HG03064 (cell line): ENCODE results near the gene PIP4P1.
A peak's percentile ranks its signal among the peaks of the same experiment; 100 is the strongest.

Experiments used
- ATAC-seq: cut with Tn5 transposase; IDR thresholded peaks from one replicate; pipeline ENCODE4 v1.9.1; 2021; ENCODE audit warnings: low read depth; ENCODE audit not compliant: unreplicated experiment

Gene PIP4P1

DNA sequence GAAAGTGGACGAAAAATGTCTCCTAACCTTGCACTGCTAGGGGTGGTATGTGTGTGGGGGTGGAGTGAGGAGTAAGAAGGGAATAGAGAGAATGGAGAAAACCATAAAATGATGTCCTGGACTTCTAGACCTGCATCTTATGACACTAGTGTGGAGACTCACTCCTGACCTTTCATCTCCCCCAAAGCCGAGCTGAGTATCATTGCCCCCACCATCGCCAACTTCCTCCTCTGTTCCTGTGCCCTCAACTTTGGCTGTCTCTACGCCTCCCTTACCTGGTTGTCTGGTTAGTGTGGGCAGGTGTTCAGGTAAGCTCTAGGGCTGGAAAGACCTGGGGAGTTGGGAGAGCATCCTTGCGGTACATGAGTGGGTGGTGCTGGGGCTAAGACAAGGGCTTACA, 20.8 kb downstream of the PIP4P1 start:
- ATAC-seq: no peak

DNA sequence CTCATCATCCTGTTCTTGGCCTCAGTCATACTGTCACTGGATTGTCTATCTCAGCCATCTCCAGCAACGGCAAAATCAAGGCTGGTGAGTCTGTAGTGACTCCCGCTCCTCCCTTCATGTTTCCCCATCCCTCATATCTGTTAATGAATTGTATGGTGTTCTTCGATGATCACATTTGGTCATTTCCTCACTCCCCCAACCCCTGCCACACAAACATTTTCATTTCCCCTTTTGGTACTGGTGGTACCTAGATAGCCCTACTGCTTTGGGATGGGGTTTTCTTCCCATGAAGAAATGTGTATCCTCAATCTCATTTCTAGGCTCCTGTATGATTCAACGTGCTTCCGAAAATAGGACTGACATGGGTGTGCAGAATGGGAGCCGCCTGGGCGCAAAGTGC, 22.6 kb downstream of the PIP4P1 start:
- ATAC-seq: no peak

DNA sequence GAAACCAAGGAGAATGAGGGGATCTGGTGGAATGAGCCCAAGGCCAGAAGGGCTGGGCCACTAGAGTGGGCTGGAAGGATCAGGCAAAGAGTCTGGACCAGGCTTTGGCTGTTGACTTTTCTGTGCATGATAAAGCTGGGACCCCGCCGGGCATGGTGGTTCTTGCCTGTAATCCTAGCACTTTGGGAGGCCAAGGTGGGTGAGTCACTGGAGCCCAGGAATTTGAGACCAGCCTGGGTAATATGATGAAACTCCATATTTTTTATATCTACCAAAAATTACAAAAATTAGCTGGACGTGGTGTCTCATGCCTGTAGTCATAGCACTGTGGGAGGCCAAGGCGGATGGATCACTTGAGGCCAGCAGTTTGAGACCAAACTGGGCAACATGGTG, 24.9 kb downstream of the PIP4P1 start:
- ATAC-seq: no peak

DNA sequence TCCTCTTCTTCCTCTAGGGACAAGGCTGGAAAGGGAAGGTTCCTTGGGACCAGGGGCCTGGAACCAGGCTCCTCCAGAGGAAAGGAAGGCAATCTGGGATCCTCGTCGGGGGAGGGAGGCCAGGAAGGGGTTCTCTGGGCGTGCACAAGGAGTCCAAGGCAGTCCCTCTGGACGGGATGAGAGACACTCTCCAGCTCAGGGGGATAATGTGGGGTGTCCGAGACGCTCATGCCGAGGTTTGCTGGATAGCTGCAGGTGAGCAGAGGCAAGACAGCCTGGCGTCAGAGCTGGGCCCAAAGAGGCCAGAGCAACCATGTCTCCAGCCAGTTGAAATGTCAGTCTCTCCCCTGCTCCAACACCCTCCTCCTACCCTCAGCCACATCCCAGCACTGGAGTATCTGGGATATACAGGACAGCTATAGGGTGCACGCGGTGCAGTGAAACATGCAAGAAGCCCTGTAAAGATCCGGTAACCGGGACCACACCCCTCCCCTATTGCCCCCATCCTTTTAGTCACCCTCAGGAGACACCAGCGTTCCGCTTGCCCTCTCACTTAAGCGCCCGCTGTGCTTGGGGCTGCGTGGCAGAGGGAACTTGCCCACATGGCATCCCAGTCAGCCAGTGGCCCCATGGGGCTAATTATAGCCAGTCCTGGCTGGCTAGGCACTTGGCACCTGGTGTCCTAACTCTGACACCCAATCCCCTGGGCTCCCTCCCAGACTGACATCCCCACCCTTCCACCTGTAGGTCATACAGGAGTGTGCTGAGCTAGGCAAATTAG, 25.5 kb downstream of the PIP4P1 start, which contains the start of gene KLHL33:
TSS of gene KLHL33 (minus strand) at position 585 of the 781 bp plus-strand sequence. CDS start at position 230, 355 bp downstream.
- ATAC-seq: no peak

DNA sequence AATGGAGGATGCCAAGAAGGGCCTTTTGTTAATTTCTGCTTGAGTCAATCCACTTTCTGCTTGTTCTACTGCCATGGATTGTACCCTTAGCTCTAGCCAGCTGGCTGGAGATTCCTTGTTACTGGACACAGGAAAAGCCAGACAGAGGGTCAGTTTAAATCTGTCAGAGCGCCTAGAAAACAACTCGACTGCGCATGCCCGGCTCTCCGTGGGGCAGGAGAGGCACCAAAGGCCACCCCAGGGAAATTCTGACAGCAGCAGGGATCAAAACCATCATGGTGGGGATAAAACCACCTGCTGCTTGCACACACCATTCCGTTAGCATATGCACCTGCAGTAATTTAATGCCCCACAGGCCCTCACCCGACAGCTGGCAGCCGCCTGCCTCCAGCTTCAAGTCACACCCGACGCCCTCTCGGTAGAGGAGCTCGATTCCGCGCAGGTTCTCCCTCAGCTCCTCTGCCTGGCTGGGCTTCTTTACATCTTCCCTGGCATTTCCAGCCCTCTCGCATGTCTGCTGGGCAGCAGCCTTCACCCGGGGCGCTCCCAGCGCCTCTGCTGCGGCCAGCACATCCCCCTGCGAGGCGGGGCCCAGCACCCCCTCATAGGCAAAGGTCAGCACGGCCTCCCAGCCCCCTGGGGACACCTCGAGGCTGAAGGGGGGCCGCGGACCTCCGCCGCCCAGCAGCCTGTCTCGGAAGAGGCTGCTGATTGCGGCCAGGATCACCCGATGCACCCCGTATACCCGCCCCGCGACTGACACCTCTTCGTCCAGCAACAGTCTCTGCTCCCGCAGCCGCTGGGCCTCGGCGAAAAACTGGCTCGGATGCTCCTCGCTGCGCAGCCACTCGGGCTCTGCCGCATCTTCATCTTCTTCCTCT, 26.3 kb downstream of the PIP4P1 start:
- ATAC-seq: no peak

DNA sequence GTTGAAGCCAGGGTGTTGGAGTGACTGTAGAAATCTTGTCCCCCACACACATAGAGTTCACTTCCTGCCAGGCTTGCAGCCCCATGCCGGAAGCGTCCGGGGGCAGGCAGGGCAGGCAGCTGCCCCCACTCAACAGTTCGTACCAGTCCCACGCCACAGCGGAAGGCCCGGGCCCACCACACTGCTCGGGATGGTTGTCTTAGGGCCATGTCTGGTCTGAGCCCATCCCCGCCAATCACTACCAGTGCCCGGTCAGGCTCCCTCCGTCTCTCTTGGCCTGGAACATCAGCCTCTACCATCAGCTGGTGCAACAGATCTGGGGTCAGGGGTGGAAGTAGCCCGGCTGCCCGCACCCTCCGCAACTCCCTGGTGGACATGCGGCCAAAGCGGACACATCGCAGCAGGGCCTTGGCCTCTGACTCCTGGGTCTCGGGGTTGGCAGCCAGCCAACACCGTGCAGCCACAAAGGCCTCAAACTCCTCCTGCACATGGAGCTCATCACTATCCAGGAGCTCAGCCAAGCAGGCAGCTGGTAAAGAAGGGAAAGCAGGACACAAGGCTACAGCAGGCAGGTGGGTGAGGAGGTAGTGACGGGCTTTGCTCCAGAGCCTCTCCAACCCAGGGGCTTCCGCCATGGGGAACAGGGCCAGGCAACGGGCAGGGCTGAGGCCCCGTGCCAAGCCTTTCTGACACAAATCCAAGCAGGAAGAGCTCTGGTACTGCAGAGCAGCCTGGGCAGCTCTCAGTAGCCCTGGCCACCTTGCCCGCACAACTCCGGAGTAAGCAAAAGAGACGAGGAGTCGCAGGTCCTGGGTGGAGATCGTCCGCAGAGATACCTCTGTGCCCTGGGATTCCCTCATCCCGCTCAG, 31.2 kb downstream of the PIP4P1 start:
- no peak for ATAC-seq

DNA sequence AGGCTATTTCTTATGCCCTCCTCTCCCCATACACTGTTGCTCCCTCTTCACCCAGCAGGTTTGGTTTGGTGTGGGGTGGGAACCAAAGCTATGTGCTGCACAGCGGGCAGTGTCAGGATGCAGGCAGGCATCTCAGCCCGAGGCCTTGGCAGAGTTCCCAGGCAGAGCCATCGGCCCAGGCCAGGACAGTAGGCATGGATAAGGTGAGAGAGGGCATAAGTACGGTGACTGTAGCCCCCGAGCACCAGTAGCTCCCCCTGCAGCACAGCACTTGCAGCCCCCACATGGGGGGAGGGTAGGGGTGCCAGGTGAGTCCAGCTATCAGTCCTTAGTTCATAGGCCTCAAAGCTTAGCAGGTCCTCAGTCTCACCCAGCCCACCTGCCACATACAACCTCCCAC, 32.4 kb downstream of the PIP4P1 start:
- ATAC-seq: no peak

DNA sequence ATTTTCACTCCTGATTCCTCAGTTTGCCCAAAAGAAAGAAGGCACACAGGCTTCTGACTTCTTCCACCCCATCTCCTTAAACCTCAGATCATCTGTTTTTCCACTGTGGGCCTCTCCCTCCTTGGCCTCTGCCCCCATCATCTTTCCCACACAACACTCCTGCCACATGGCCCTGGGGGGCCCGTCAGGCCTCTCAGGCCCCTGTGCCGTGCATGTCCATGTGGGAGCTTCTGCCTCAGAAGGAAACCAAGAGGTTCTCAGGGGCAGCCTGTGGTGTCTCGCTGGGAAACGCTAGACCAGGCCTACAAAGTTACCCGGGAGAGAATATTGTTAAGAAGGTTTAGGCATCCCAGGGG, 33.2 kb downstream of the PIP4P1 start:
- peak; percentile 14 for ATAC-seq

DNA sequence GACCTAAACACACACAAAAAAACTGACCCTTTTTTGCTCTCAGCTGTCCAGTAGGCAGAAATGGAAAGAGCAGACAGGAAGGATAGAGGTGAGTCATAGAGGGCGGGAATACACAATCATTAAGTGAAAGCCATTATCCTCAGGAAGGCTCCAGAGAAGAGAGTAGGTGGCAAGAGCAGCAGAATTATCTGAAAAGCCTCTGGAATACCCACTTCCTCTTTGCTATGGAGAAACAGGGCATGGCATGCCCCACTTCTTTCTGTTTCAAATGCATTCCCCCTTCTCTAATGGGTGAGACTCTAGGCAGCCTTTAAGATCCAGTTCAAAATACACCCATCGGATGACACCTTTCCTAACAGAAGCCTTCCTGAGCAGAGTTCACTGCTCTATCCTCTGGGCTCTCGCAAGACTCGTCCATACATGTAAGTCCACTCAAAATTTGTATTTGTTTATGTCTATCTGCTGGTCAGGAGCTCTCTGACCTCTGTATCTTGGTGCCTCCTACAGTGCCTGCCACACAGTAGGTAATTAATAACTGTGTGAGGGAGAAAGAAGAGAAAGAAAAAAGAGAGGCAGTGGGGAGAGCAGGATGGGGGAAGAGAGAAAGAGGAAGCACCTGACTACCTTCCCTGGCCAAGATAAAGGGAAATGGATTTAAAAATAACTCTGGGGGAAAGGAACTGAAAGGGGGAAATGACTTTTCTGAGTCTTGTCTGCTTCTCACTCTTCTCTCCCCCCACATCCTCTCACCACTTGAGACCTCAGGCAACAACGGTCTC, 33.8 kb downstream of the PIP4P1 start:
- peak; percentile 53 for ATAC-seq

DNA sequence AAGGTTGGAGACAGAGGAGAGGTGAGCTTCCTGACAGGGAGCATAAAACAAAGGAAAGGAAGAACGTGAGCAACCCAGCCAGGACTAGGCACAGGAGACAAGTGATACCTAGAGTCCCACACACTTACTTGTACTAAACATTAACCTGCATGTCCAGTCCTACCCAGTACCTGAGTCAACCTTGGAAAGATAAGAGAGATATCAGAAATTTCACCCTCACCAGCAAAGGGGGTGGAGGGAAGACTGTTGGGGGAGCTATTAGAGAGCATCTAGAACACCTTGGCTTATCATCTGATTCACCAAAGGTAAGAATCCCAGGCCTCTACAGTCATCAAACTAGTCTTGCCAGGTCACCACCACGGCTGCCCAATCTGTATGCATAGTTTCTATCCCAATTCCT, 36.4 kb downstream of the PIP4P1 start:
- no peak for ATAC-seq

DNA sequence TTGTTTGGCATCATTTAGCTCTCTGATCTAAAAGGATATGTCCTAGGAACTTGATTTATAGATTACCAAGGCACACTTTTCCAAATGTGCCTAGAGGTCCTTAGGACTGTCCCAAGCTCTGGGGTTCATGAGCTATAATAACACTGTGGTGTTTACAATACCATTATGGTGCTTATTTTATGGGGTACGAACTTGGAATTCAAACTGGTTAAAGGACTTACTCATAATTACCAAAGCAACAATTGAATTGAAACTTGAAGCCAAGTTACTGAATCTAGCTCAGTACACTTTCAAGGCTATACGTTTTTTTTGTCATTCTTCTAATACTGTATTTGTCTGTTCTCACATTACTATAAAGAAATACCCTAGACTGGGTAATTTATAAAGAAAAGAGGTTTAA, 38.3 kb downstream of the PIP4P1 start:
- no peak for ATAC-seq

DNA sequence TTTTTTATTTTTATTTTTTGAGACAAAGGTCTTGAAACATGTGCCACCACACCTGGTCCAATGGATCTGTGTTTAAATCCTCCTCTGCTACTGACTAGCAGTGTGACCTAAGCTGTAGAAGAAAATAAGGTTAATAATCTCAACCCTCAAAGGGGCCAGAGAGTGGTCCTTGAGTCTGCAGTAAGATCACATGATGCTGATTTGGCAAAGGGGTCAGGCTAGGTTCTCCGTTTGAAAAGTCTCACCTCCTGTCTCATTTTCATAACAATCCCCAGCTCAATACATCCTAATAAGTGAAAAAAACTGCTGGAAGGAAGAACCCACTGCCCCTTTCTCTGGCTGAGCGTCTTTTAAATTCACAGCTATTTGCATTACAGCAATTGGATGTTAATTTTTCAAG, 40.0 kb downstream of the PIP4P1 start:
- no peak for ATAC-seq

DNA sequence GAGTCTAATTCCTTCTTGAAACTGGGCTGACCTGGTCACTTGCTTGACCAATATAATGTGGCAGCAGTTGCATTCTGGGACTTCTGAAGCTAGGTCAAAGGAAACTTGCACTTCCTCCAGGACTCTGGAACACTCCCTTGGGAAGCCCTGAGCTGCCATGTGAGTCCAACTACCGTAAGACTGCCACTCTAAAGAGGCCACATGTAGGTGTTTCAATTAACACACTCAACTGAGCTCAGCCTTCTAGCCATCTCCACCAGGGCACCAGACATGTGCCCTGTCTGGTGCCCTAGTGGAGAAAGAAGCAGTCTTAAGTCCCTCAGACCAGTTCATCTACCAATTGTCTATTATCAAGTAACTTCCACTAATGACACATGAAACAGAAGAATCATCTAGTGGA, 41.8 kb downstream of the PIP4P1 start:
- ATAC-seq: no peak

DNA sequence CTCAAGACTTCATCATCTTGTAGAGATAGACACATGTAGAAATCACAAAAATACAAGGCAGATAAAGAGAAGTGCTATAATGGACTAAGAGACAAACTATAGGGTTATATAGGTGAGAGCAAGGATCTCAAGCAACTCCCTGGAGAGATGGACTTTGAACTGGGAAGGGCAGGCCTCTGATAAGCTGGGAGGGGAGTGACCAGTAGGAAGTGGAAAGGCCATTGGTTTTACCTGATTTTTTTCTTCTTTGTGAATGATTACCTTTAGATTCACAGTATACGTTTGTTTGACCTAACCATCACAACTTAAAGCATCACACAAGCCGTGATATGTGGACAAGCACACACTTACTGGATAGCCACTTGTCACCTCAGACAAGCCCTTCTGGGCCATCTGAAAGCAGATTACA, 42.7 kb downstream of the PIP4P1 start:
- no peak for ATAC-seq

DNA sequence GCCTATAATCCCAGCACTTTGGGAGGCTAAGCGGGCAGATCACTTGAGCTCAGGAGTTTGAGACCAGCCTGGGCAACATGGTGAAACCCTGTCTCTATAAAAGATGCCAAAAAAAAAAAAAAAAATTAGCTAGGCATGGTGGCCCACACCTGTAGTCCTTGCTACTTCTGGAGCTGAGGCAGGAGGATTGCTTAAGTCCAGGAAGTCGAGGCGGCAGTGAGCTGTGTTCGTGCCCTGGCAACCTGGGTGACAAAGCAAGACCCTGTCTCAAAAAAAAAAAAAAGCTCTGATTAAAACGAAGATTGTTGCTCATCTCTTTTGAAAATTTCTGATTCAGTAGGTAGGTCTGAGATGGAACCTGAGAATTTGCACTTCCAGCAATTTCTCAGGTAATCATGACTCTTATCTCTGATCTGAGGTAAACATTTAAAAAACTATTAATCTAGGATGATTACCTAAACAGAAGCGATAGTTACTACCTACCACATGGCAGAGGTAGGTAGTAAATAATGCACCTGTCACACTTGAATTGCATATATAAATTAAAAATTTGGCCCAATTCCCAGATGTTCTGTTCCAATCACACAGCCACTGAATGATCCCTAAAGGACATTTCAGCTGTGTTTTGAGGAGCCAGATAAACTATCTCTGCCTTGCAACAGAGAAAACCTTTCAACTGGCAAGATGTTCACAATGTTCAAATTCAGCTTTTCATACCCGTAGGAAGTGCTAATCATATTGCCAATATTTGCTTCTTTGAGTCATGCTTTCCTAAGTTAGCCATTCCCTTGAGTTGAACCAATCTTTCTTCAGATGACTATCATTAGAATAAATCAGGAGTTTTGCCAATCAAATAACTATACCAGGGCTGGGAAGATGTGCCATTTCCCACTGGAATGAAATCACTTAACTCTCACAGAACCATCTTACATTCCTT, 43.7 kb downstream of the PIP4P1 start:
- ATAC-seq: no peak

DNA sequence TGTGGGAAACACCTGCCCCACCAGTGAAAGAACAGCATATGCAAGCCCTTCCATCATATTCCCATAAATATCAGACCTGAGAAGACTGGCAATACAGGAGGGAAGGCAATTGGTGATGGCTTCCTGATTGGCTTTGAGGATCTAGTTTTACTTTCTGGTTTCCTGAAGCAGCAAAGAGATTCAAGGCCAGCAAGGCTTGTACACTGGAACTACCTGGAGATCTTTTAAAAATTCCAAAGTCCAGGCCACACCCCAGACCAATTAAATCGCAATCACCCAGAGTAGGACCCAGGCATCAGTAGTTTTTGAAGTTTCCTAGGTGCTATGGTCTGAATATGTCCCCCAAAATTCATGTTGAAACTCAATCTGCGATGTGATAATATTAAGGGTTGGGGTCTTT, 45.0 kb downstream of the PIP4P1 start:
- ATAC-seq: no peak

DNA sequence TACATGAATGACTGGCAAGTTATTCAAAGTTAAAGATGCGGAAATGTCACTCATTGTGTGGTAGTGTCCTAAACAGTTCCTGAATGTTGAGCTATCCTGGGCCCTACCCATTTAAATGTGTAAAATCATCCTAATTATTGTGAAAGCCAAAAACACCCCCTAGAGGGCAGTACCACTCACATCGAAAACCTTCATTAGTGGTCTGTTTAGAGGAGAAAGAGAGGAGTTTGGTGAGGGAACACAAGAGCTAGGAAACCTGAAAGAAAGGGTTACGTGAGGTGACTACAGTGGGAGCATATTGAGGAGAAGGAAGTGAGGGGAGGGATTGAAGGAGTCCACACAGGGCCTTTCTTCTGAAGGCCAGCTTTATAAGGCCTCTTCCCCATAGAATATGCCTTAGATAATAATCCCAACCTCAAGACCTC, 45.4 kb downstream of the PIP4P1 start:
- ATAC-seq: no peak

DNA sequence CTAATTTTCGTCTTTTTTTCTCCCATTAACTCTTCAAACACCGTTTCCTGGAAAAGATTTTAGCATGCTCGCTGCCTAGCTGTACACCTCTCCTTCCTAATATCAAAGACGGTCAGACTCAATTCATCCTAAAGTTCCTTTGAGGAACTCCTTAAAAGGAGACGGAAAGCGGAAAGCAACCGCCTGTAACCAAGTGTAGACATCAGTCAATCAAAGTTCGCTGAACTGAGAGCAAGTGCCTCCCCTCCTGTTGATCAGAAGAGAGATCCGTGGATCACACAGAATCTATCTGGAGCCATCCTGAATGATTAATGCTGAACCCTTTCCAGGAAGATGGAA, 47.5 kb downstream of the PIP4P1 start:
- peak; percentile 39 for ATAC-seq
